RPMI8226 (cell line): ENCODE measurements around the gene RPH3AL.
"Not testable (repeated sequence)": the region's sequence is repeated elsewhere in the genome, so short reads cannot be mapped to it uniquely, and the experiment has no call there.

Experiments used
- DNase-seq: peaks from one replicate; pipeline ENCODE4 v3.0.0-alpha.2; 2015

The RPH3AL gene

GRCh38 chr17:253091-253846, 99.3 kb downstream of the RPH3AL start:
- no peak for DNase-seq

DNA sequence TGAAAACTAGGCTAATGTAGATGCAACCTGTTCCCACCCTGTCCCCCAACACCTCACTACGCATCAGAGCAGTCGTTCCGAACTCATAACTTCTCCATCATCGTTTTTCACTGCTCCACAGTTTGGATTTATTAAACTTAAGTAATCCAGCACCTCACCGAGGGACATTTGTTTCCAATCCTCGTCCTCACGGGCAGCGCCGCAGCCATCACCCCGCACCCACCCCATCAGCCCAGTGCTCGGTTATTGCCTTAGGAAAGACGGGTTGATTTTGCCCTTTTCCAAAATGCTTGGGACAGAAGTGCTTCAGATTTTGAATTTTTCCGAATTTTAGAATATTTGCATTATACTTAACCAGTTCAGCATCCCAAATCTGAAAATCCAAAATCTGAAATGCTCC, 100.2 kb downstream of the RPH3AL start:
- DNase-seq, result no peak

- no peak for DNase-seq
Measured at GRCh38 chr17:251531-251930, 101.1 kb downstream of the RPH3AL start.

DNA sequence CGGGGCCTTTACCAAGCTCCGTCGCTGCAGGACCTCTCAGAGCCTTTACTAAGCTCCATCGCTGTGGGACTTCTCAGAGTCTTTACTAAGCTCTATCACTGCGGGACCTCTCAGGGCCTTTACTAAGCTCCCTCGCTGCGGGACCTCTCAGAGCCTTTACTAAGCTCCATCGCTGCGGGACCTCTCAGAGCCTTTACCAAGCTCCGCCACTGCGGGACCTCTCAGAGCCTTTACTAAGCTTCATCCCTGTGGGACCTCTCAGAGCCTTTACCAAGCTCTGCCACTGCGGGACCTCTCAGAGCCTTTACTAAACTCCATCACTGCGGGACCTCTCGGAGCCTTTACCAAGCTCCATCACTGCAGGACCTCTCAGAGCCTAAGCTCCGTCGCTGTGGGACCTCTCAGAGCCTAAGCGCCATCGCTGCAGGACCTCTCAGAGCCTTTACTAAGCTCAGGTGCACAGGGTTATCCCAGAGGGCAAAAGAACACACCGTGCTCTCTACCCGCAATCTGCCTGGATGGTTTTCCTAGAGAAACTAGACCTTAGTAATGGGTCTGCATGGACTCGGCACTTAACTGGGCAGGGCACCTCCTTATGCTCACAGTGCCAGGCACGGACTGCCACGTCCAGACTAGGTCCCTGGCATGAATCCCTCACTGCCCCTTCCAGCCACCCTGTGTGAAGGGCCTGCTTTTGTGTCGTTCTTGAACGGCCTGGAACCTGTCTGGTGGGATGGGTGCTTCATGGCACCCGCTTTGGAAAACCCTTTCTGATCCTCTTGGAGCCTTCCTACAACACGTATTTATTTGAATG, 101.9 kb downstream of the RPH3AL start:
- DNase-seq, result no peak

- DNase-seq, result no peak
Measured at GRCh38 chr17:249236-249993, 103.2 kb downstream of the RPH3AL start.

GRCh38 chr17:248337-249235, 104.0 kb downstream of the RPH3AL start:
- DNase-seq, result no peak

- no peak for DNase-seq
Measured at GRCh38 chr17:247767-248166, 104.8 kb downstream of the RPH3AL start.

GRCh38 chr17:246851-247421, 105.7 kb downstream of the RPH3AL start:
- no peak for DNase-seq

DNA sequence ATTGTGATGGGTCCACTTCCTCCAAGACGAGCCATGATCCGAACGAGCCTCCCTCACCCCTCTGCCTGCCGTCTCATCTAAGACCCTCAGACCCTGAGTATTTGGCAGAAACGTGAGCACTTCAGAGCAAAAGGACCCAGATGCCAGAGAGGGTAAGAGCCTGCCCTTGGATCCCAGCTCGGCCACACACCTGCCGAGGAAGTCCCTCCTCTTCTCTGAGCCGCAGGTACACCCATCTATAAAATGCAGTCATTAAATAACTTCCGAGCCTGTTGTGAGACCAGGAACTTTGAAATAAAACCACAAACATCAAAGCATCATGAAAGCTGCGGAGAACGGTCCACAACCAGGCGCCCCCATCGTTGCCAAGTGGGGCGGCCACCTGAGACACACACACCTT, 106.4 kb downstream of the RPH3AL start:
- DNase-seq, result no peak

- DNase-seq, result no peak
Measured at GRCh38 chr17:245611-246010, 107.0 kb downstream of the RPH3AL start.

- no peak for DNase-seq
Measured at GRCh38 chr17:245020-245419, 107.6 kb downstream of the RPH3AL start.

DNA sequence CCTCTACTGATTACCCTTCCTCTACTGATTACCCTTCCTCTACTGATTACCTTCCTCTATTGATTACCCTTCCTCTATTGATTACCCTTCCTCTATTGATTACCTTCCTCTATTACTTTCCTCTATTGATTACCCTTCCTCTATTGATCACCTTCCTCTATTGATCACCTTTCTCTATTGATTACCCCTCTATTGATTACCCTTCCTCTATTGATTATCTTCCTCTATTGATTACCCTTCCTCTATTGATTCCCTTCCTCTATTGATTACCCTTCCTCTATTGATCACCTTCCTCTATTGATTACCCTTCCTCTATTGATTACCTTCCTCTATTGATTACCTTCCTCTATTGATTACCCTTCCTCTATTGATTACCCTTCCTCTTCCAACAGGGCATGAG, 108.7 kb downstream of the RPH3AL start:
- DNase-seq, result not testable (repeated sequence)

DNA sequence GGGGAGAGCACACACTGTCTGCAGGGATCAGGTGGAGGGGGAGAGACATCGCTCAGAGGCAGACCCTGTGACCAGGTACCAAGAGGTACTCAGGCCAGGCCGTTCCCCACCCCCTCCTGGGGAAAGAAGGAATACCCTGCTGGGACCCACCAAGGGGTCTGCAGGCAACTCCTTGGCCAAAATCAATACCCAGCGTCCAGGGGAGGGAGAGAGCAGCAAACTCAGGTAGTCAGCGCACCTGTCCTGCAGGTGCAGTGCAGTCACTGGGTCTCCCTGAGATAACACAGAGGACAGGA, 113.7 kb downstream of the RPH3AL start:
- no peak for DNase-seq

DNA sequence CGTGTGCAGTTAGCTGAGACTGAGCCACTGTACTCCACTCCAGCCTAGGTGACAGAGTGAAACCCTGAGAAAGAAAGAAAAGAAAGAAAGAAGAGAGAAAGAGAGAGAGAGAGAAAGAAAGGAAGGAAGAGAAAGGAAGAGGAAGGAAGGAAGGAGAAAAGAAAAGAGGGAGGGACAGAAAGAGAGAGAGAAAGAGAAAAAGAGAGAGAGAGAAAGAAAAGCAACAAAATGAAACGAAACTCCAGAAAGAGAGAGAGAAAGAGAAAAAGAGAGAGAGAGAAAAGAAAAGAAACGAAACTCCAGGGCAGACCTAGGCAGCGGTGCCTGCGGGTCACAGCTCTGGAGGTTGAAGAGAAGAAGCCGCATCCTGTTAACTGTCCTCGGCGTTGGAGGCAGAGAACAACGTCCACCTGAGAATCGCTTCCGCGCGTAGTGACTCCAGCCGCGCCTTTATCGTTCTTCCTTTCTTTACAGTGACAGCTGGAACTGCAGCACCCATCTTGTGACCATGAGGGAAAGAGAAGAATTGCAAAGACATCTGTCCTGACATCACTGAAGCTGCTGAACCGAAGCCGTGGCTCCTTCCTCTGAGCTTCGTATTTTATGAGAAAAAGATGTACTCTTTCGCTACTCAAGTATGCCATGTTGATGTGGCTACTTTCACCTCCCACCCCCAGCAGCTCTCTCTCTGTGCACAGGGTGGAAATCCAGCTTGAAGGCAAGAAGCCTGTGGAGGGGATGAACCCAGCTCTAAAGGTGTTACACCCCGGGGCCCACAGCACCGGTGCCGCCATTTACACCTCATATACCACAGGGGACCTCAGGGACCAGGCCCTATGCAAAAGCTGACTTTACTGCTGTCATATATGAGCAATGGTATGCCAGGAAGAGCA, 114.3 kb downstream of the RPH3AL start:
- DNase-seq, result no peak

DNA sequence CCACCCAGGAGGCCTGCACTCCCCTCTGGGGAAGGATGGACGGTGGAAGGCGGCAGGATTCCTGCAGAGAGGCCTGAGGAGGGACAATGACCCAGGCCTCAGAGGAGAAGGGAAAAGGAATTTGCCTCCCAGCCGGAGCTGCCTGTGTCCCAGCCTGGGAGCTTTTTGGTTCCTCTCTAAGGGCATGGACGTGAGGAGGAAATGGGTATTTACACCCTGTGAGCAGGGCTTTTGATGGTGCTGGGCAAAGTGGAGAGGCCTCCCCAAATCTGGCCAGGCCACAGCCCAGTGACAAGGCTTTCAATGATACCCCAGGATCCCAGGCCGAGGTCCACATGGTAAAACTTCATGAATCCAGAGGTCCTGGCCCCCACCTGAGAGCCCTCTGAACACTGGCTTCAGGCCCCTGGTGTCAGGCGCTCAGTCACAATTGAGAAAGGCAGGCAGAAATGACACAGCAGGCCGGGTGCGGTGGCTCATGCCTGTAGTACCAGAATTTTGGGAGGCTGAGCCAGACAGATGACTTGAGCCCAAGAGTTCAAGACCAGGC, 115.1 kb downstream of the RPH3AL start:
- DNase-seq, result no peak

- no peak for DNase-seq
Measured at GRCh38 chr17:236641-237405, 115.8 kb downstream of the RPH3AL start.

DNA sequence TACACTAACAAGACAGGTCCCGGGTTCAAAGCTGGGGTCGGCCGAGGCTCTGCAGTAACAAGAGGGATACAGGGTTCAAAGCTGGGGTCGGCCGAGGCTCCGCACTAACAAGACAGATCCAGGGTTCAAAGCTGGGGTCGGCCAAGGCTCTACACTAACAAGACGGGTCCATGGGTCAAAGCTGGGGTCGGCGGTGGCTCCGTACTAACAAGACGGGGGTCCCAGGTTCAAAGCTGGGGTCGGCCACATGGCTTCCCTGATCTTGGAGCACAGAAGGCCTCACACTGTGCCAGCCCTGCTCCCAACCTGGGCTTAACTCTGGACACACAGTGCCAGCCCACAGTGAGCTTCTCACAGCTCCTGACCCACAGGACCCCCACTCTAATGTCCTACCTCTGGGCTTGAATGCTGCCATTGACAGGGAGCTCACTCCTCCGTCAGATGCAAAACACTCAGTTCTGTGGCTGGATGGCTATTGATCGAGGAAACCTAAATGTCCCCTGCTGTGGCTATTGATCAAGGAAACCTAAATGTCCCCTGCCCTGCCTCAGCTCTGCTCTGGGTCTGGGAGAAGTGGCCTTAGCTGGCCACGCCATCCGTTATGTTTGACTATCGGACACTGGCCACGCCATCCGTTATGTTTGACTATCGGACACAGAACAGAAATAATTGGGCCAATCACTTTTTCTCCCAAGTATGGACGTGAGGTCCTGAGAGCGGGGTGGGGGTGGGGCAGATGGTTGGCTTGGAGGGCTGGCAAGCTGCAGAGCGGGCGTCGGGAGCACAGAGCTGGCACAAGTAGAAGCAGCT, 116.6 kb downstream of the RPH3AL start:
- DNase-seq, result no peak

DNA sequence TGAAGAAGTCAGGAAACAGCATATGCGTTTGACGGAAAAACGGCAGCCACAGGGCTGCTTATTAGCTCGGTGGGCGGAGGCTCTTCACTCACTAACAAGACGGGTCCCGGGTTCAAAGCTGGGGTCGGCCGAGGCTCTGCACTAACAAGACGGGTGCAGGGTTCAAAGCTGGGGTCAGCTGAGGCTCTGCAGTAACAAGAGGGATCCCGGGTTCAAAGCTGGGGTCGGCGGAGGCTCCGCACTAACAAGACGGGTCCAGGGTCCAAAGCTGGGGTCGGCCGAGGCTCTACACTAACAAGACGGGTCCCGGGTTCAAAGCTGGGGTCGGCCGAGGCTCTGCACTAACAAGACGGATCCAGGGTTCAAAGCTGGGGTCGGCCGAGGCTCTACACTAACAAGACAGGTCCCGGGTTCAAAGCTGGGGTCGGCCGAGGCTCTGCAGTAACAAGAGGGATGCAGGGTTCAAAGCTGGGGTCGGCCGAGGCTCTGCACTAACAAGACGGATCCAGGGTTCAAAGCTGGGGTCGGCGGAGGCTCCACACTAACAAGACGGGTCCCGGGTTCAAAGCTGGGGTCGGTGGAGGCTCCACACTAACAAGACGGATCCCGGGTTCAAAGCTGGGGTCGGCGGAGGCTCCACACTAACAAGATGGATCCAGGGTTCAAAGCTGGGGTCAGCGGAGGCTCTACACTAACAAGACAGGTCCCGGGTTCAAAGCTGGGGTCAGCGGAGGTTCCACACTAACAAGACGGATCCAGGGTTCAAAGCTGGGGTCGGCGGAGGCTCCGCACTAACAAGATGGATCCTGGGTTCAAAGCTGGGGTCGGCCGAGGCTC, 117.4 kb downstream of the RPH3AL start:
- not testable (repeated sequence) for DNase-seq
